Stomach (tissue), 9 donors: ENCODE results near the gene MCOLN1. TPM values are rescaled to one million over a fixed set of nuclear protein-coding genes. Genes with fewer than 3 reads are reported as not detected.

Experiments used
- DNase-seq, 2 donors: peaks; one replicate each; pipeline versions ENCODE4 v3.0.0 to v3.0.0-alpha.2; 2013 to 2019
- H3K27ac ChIP-seq, 5 donors: fragments of 200-600 bp in 4 of 5; sonication (generic) in 4 of 5; one replicate each; pipeline ENCODE4 v1.5.1; 2013 to 2019; ENCODE audit warnings: mild to moderate bottlenecking in 1 of 5, moderate library complexity in 1 of 5
- H3K27me3 ChIP-seq, 3 donors: fragments of 200-600 bp; sonication (generic); one replicate each; pipeline ENCODE4 v1.5.1; 2017 to 2019; ENCODE audit warnings: mixed run types in 1 of 3
- H3K36me3 ChIP-seq, 4 donors: fragments of 200-600 bp; sonication (generic); 1 replicate in 3 of 4; 2 replicates in 1 of 4; pipeline ENCODE4 v1.5.1; 2016 to 2019
- H3K4me1 ChIP-seq, 4 donors: fragments of 200-600 bp; sonication (generic); one replicate each; pipeline ENCODE4 v1.5.1; 2016 to 2019
- H3K4me3 ChIP-seq, 4 donors: fragments of 200-600 bp; sonication (generic) in 3 of 4; one replicate each; pipeline ENCODE4 v1.5.1; 2016 to 2019; ENCODE audit warnings: mild to moderate bottlenecking in 1 of 4
- H3K9me3 ChIP-seq, 4 donors: fragments of 200-600 bp; sonication (generic); one replicate each; pipeline ENCODE4 v1.5.1; 2016 to 2019
- EP300 ChIP-seq: sonication (generic); formaldehyde crosslinking; IDR thresholded peaks from one replicate; pipeline ENCODE4 v1.6.1; 2017; ENCODE audit warnings: antibody characterized with exemption
- POLR2A ChIP-seq, 4 donors: fragments of 450-650 bp; IDR thresholded peaks; one replicate each; pipeline ENCODE4 v1.6.1; 2016; ENCODE audit warnings: antibody characterized with exemption in 4 of 4, control low read depth in 2 of 4, mild to moderate bottlenecking in 1 of 4, moderate library complexity in 1 of 4
- POLR2AphosphoS5 ChIP-seq, 3 donors: sonication (generic); formaldehyde crosslinking; IDR thresholded peaks; one replicate each; pipeline ENCODE4 v1.6.1; 2016; ENCODE audit warnings: antibody characterized with exemption in 3 of 3
- WGBS, 5 donors: extraction: QIAGEN DNeasy Blood & Tissue Kit in 3 of 5; methylation state at CpG; one replicate each; pipeline versions ENCODE4 v1.1.5 to v1.1.7; 2013 to 2018; 5-methylcytosine and 5-hydroxymethylcytosine counted together
- intact Hi-C: fragments of 100-400 bp; cut with DNase I; formaldehyde crosslinking; loops from one replicate; pipeline ENCODE4 v1.15.1; 2023; ENCODE audit warnings: low total_unique reads
- polyA plus RNA-seq, 3 donors: library from polyadenylated mRNA; stranded (reverse); fragments of 200-250 nt; gene quantifications; one replicate each; pipeline ENCODE4 v1.2.3, GENCODE V29; 2013
- total RNA-seq, 5 donors: library from RNA; depleted of rRNA; stranded (reverse); fragments of >200 nt; gene quantifications; one replicate each; pipeline versions ENCODE4 v1.1.0 to v1.2.3, GENCODE V29; 2014 to 2016
- TF ChIP-seq, protein P1 (sequence below), 7 experiments: fragments of 450-650 bp in 4 of 7; fragments of 200-600 bp in 3 of 7; sonication (generic) in 3 of 7; IDR thresholded peaks; one replicate each; pipeline ENCODE4 v1.5.1; 2016 to 2019; ENCODE audit warnings: antibody characterized with exemption in 7 of 7, control low read depth in 2 of 7, mild to moderate bottlenecking in 1 of 7
- donor health status: healthy with polysubstance abuse.
- donor health status: Bipolar disorder and iron deficiency.
- donor health status: healthy.

MCOLN1 gene
- total and polyA plus RNA-seq, 8 donors: 5.1 to 56.6 (median 18.7) TPM

DNA sequence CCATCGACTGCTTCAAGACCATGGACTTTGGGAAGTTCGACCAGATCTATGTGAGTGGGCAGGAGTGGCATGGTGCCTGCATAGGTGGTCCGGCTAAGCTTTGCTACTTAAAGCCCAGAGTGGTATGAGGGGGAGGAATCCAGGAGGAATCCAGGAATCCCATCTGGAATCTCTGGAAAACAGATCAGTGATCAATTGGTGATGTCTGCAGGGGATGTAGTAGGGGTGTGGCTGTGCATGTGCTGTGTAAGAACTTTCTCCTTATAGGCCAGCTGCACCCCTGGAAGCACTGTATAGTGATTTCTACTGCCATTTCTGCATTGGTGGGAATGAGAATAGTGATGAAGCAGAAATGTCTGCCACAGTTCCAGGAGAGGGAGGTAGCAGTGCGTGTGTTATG lies 36.7 kb downstream of the MCOLN1 start:
- Histone ChIP-seq H3K36me3 (peaks cover 56 to 86% (median 80%) of the 10 kb centered on the region in 4 donors), H3K9me3 (no peaks in the 10 kb centered on the region), H3K4me3 (no peak overlapping the region), H3K4me1 (no peaks in the 10 kb centered on the region), H3K27ac (no peak overlapping the region), H3K27me3 (no peaks in the 10 kb centered on the region)
- TF ChIP-seq POLR2A (IDR thresholded peaks at IDR 0.05) (no peak), EP300 (no peak), POLR2AphosphoS5 (IDR thresholded peaks at IDR 0.05) (no peak)
- TF ChIP-seq, protein P1, sequence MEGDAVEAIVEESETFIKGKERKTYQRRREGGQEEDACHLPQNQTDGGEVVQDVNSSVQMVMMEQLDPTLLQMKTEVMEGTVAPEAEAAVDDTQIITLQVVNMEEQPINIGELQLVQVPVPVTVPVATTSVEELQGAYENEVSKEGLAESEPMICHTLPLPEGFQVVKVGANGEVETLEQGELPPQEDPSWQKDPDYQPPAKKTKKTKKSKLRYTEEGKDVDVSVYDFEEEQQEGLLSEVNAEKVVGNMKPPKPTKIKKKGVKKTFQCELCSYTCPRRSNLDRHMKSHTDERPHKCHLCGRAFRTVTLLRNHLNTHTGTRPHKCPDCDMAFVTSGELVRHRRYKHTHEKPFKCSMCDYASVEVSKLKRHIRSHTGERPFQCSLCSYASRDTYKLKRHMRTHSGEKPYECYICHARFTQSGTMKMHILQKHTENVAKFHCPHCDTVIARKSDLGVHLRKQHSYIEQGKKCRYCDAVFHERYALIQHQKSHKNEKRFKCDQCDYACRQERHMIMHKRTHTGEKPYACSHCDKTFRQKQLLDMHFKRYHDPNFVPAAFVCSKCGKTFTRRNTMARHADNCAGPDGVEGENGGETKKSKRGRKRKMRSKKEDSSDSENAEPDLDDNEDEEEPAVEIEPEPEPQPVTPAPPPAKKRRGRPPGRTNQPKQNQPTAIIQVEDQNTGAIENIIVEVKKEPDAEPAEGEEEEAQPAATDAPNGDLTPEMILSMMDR (IDR thresholded peaks at IDR 0.05): no peak
- DNase-seq: no peak
- intact Hi-C loops: no loop called here
- WGBS, 5 donors: 60 to 97% (median 71%) methylated on average over 4 of the region's 4 CpGs

DNA sequence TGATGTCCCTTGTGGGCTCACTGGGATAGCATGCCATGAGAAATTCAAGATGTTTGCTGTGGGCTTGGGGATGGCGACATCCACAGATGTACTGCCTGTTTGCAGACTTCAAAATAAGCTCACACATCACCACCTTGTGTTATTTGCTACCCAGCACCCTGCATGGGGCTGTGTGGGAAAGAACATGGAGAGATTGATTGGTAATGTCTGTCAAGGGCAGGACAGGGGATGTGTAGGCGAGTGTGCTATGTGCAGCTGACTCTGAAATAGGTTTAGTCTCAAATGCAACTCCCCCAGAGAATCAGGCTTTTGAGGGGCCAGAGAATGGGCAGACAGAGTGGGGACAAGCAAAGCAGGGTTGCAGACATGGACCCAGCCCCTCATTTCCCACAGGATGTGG lies 37.8 kb downstream of the MCOLN1 start:
- Histone ChIP-seq H3K4me1 (no peaks in the 10 kb centered on the region), H3K27ac (no peak overlapping the region), H3K4me3 (no peak overlapping the region), H3K36me3 (peaks cover 46 to 75% (median 69%) of the 10 kb centered on the region in 4 donors), H3K27me3 (no peaks in the 10 kb centered on the region), H3K9me3 (no peaks in the 10 kb centered on the region)
- TF ChIP-seq, protein P1 (IDR thresholded peaks at IDR 0.05): no peak
- TF ChIP-seq EP300: no peak
- no peak for DNase-seq
- intact Hi-C loops: no loop called here
- WGBS, 5 donors: 84 to 98% (median 95%) methylated on average over 2 of the region's 2 CpGs

DNA sequence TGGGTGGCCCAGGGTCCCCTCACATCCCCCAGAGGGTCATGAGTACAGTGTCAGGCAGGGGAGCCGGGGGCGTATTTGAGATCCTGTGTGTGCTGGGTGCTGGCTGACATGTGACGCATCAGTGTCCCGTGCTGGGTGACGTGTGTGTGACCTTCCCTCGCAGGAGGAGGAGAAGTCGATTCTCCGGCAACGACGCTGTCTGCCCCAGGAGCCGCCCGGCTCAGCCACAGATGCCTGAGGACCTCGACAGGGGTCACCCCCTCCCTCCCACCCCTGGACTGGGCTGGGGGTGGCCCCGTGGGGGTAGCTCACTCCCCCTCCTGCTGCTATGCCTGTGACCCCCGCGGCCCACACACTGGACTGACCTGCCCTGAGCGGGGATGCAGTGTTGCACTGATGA lies 38.9 kb downstream of the MCOLN1 start:
- TF ChIP-seq, protein P1 (IDR thresholded peaks at IDR 0.05): no peak
- TF ChIP-seq POLR2AphosphoS5 (IDR thresholded peaks at IDR 0.05) (no peak), POLR2A (IDR thresholded peaks at IDR 0.05) (no peak), EP300 (no peak)
- 82 to 93% (median 90%) methylated on average over 3 to 17 of the region's 17 CpGs for WGBS, 5 donors
- peaks cover 43 to 64% (median 58%) of the 10 kb centered on the region in 4 donors for H3K36me3 ChIP-seq
- H3K27me3 ChIP-seq: no peaks in the 10 kb centered on the region
- no peaks in the 10 kb centered on the region for H3K4me1 ChIP-seq
- DNase-seq: no peak
- H3K4me3 ChIP-seq: no peak overlapping the region
- intact Hi-C loops: no loop called here
- no peak overlapping the region for H3K27ac ChIP-seq
- H3K9me3 ChIP-seq: no peaks in the 10 kb centered on the region

DNA sequence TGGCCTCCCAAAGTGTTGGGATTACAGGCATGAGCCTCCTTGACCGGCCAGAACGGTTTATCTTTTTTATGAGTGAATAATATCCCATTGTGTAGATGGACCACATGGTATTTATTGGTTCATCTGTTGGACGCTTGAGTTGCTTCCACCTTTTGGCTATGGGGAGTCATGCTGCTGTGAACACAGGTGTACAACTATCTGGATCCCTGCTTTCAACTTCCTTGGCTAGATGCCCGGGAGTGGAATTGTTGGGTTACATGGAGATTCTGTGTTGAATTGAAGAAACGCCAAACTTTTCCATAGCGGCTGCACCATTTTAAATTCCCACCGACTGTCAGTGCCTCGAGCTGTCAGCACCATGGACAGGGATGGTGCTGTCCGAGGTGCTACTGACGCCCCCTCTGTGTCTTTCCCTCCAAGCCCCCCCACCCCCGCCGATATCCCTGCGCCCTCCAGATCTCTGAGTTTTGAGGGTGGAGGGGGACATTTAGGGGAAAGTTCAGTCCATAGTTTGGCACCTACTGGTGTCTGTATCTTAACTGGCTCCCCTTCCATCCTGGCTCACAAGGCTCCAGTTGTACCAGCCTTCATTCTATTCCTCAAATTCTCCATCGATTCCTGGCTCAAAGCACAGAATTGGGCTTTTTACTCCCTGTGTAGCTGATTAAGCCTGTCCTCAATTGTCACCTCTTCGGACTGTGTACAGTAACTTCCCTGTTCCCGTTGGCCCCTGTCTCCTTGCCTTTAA lies 40.4 kb downstream of the MCOLN1 start:
- Histone ChIP-seq H3K9me3 (no peaks in the 10 kb centered on the region), H3K27me3 (no peaks in the 10 kb centered on the region), H3K4me3 (no peak overlapping the region), H3K36me3 (peaks cover 30 to 49% (median 43%) of the 10 kb centered on the region in 4 donors), H3K27ac (no peak overlapping the region), H3K4me1 (no peaks in the 10 kb centered on the region)
- TF ChIP-seq POLR2AphosphoS5 (IDR thresholded peaks at IDR 0.05): no peak
- no peak for TF ChIP-seq EP300
- TF ChIP-seq POLR2A (IDR thresholded peaks at IDR 0.05): no peak
- TF ChIP-seq, protein P1 (IDR thresholded peaks at IDR 0.05): no peak
- DNase-seq: no peak
- WGBS, 5 donors: 50 to 66% (median 56%) methylated on average over 15 to 16 of the region's 16 CpGs
- intact Hi-C loops: no loop called here
